H54 (cell line): ENCODE measurements around the gene CCDC7.
"Not testable (repeated sequence)": the region's sequence is repeated elsewhere in the genome, so short reads cannot be mapped to it uniquely, and the experiment has no call there.

ENCODE experiments used
- DNase-seq: peaks from one replicate; pipeline ENCODE4 v3.0.0; 2011; ENCODE audit warnings: low spot score, mixed read lengths; ENCODE audit not compliant: insufficient read length
- FAIRE-seq: peaks from 3 replicates; lab custom pipeline; 2011; peaks lifted over from hg19 to GRCh38; lab: Jason Lieb, UNC
- POLR2A ChIP-seq: IDR thresholded peaks from 2 replicates; pipeline ENCODE4 v1.6.1; 2011; ENCODE audit warnings: low read depth, mild to moderate bottlenecking, low read length

Gene CCDC7

DNA sequence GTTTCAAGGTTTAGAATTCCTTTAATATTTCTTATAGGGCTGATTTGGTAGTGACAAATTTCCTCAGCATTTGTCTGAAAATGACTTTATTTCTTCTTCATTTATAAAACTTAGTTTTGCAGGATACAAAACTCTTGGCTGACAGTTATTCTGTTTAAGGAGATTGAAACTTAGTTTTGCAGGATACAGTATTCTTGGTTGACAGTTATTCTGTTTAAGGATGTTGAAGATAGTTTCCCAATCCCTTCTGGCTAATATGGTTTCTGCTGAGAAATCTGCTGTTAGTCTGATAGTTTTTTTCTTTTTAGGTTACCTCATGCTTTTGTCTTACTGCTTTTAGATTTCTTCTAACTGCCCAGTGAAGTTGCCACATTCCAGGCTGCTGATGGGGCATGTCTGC lies 325.3 kb downstream of the CCDC7 start:
- DNase-seq: no peak
- no peak for FAIRE-seq
- no peak for TF ChIP-seq POLR2A

DNA sequence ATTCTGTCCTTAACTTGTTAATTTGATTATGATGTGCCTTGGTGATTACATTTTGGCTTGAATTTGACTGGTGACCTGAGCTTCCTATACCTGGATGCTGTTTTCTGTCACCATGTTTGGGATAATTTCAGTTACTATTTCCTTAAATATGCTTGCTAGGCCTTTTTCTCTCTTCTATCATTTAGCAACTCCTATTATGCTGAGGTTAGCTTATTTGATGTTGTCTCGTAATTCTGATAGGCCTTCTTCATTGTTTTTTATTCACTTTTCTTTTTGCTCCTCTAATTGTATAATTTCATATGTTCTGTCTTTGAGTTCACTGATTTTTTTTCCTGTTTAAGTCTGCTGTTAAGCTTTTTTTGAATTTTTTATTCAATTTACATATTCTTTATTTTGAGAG lies 327.2 kb downstream of the CCDC7 start:
- no peak for TF ChIP-seq POLR2A
- FAIRE-seq (no peak), DNase-seq (no peak)

DNA sequence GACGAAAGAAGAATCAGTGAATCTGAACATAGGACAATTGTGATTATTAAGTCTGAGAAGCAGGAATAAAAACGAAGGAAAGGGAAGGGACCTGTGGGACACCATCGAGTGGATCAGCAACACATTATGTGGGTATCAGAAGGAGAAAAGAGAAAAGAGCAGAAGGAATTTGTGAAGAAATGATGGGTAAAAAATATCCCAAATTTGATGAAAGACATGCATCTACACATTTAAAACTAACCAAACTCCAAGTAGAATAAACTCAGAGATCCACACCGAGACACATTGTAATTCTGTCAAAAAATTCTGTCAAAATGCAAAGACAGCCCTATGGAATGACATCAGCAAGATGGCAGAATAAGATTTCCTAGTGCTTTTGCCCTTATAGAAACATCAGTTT lies 341.0 kb downstream of the CCDC7 start:
- FAIRE-seq: no peak
- TF ChIP-seq POLR2A: no peak
- no peak for DNase-seq

DNA sequence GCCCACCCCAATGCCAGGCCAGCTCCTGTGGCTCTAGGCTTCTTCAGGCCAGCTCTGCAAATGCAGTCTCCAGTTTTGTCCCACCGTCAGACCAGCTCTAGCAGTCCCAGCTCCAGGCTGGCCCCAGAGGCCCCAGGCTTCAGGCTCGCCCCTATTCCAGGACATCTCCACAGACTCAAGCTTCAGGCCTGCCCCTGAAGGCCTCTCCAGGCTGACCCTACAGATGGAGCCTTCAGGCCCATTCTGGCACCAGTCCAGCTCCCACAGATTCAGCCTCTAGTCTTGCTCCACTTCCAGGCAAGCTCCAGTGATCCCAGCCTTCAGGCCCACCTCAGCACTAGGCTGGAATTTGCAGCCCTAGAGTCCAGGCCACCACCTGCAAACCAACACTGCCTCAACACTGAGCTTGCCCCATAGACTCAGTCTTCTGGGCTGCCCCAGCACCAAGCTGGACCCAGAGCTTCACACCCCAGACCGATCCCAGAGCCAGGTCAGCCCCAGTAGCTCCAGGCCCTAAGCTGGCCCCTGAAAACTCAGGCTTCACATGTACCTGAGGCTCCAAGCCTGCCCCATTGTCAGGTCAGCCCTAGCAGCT lies 341.8 kb downstream of the CCDC7 start:
- FAIRE-seq (no peak), DNase-seq (no peak)
- no peak for TF ChIP-seq POLR2A

DNA sequence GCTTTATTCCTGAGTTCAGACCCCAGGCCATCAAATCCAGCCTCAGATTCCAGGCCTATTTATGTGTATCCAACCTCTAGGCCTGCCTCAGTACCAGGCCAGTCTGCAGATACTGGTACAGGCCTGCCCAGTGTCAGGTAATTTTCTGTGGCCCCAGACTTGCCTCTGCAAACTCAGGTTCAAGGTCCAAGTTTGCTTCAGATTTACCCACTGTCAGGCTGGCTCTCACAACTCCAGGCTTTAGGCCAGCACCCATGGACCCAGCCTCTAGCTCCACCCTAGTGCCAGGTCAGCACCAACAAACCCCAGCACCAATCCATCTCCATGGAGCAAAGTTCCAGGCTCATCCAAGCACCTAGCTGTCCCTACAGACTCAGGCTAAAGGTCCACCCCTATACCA lies 342.4 kb downstream of the CCDC7 start:
- no peak for TF ChIP-seq POLR2A
- FAIRE-seq: no peak
- DNase-seq: no peak

DNA sequence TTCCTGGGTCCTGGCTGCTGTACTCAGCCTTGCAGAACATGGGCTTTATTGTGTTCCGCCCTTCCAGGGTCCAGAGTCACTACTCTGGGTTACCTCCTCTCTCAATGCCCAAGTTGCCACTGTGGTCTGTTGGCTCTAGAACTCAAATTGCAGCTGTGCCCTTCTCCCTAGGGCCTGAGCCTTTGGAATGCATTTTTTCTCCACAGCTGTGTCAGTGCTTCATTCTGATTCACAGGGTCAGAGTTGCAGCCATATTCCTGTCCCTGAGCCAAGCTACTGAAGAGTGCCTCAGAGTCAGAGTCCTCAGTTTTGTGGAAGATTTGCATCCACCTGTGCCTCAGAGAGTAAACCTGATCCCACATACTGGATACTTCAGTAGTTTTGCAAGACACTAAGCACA lies 344.5 kb downstream of the CCDC7 start:
- DNase-seq (no peak), FAIRE-seq (no peak)
- no peak for TF ChIP-seq POLR2A

DNA sequence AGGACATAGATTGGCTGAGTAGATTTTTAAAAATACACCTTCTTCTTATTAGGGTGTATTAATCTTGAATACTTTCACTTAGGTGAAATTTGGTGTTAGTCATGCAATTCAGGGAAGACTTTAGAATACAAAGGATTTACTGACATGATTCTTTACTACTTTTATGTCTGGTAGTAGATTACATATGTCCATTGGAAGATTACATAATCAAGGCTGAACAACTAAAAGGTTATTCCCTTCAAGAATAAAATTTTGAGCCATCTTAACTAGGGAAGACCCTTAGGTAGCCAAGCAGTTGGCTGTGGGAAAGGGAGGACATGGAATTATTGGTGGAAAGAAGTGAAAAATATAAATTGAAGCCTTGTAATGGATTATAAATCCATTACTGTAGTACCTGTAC lies 347.1 kb downstream of the CCDC7 start:
- no peak for FAIRE-seq
- TF ChIP-seq POLR2A: no peak
- DNase-seq: no peak

DNA sequence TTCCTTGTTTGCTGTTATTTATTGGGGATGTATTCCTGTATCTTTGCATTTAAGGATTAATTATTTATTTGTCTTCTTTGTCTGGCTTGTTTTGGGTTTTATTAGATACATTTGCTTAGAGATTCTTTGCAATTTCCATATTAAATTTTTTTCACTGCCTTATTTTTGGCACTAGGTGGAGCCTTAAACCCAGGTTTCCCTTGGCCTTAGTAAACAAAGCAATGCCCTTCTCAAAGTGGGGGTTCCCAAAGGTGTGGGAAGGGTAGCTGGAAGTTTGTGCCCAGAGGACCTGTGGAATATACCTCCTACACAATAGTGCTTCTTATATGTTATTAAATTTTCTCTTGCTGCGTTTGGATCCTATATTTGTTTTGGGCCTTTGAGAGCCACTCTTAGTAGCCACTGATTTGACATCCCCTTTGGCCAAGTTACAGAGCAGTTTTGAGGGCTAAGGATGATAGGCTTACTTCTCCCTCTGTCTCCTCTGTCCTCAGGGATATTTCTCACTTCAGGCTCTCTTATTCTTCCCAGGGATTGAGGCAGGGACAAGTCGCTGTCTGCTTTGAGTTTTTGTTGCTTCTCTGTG lies 349.8 kb downstream of the CCDC7 start:
- TF ChIP-seq POLR2A: no peak
- DNase-seq (no peak), FAIRE-seq (peak; percentile 75)

DNA sequence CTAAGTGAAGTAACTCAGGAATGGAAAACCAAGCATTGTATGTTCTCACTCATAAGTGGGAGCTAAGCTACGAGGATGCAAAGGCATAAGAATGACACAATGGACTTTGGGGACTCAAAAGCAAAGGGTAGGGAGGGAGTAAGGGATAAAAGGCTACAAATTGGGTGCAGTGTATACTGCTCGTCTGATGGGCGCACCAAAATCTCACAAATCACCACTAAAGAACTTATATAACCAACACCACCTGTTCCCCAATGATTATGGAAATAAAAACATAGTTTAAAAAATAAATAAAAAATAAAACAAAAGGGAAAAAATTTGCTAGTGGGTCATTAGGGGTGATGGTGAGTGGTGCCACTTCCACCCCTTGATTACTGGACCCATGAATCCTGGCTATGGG lies 351.5 kb downstream of the CCDC7 start:
- FAIRE-seq, DNase-seq: not testable (repeated sequence)

DNA sequence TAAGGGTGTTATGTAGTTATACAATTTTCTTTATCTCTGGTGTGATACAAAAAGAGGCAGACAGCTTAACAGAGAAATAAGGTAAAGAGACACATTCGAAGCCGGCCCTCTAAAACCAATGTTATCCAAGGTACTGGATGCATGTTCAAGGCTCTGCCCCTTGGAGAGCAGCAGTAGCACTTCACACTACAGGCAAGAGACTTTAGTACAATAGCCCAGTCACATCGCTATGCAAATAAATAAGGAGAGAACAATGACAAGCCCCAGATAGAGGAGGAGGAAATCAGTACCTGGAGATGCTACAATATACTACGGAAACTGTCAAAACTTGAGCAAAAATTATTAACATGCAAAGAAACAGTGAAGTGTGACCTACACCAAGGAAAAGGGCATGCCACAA lies 401.0 kb downstream of the CCDC7 start:
- no peak for TF ChIP-seq POLR2A
- FAIRE-seq: no peak
- DNase-seq: no peak

DNA sequence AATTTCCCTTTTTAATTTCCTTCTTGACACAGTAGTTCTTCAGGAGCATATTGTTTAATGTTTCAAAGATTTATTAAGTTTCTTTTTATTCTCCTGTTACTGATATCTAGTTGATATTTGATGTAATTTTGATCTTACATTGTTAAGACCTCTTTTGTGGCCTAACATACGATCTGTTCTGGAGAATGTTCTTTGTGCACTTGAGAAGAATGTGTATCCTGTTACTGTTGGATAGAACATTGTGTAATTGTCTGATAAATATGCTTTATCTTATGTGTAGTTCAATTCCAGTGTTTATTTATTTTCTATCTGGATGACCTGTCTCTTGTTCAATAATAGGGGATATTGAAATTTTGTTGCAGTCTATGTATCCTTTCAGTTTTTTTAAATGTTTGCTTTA lies 405.4 kb downstream of the CCDC7 start:
- no peak for TF ChIP-seq POLR2A
- DNase-seq (no peak), FAIRE-seq (no peak)

DNA sequence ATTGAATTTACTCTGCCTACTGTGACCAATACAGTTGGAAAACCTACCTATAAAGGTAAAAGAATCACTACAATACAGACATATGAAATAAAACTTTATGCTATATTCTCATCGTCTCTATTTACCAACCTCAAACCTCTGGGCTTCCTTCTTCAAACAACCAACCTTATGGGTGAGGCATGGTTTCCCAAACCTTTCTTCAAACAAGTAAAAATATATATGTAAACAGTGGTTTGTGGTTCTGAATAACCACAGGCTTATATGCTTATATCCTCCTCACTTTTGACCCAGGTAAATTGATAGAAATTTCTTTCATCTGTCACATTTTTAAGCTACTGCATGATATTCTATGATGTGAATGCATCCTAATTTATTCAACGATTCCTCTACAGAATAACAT lies 408.5 kb downstream of the CCDC7 start:
- FAIRE-seq: no peak
- TF ChIP-seq POLR2A: no peak
- DNase-seq: no peak

DNA sequence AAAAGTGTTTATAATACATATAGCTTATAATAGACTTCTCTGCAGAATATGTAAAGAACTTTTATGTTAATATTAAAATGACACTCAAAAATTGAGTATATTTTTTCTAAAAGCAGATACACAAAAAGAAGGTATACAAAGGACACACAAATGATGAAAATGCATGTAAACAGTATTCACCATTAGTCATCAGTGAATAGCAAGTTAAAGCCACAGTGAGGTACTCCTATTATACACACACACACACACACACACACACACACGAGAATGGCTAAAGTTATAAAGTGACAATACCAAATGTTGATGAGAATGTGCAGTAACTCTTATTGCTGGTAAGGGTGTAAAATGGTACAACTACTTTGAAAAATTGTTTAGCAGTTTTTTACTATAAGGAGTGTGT lies 419.2 kb downstream of the CCDC7 start:
- no peak for TF ChIP-seq POLR2A
- FAIRE-seq (peak; percentile 15), DNase-seq (no peak)

DNA sequence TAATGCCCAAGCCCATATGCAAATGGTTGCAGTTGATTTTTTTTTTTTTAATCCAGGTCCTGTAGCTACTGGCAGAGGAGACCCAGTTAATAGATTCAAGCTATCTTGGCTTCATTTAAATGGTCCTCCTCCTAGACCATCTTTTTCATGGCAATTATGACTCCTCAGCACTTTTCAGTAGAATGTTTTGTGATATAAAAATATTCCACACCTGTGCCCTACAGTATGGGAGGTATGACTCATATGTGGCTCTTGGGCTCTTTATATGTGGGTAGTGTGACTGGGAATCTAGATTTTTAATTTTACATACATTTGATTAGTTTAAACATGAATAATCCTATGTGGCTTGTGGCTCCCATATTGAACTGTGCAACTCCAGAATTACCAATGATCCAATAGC lies 432.0 kb downstream of the CCDC7 start:
- no peak for DNase-seq
- peak; percentile 41 for FAIRE-seq
- no peak for TF ChIP-seq POLR2A

DNA sequence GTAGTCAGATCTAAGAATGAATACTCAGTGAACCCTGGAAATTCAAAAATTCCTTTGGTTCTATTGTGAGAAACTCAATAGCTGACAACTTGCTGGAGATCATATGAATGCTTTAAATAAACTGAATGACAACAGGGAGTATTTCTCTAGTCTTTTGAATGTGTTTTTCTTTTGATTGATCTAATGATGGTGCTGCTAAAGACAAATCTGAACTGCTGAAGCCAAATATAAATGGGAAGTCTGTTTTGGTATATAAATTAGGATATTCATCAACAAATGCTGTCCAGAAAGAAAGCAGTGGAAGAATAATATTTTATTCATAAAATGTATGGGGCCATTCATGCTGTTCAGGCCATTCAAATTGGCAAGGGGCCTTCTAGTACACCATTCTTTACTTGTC lies 432.7 kb downstream of the CCDC7 start:
- TF ChIP-seq POLR2A: no peak
- DNase-seq: no peak
- FAIRE-seq: no peak
